CD4-positive, alpha-beta T cell treated with Interferon alpha-2 for 1 hour (primary cell): ENCODE measurements around the gene FNDC3B.

Experiments used
- DNase-seq, 2 donors: peaks; one replicate each; pipeline ENCODE4 v3.0.0-alpha.2; 2020 to 2022

FNDC3B gene

GRCh38 chr3:172120912-172121311 lies 81.5 kb downstream of the FNDC3B start:
- no peak for DNase-seq

- no peak for DNase-seq
These were observed 82.6 kb downstream of the FNDC3B start for GRCh38 chr3:172121981-172122380.

GRCh38 chr3:172124271-172124670 lies 84.9 kb downstream of the FNDC3B start:
- no peak for DNase-seq

- no peak for DNase-seq
These were observed 85.7 kb downstream of the FNDC3B start for GRCh38 chr3:172125053-172125452.

GRCh38 chr3:172125963-172126457 lies 86.6 kb downstream of the FNDC3B start:
- DNase-seq: no peak

GRCh38 chr3:172126741-172127140 lies 87.4 kb downstream of the FNDC3B start:
- no peak for DNase-seq

GRCh38 chr3:172127141-172127540 lies 87.8 kb downstream of the FNDC3B start:
- no peak for DNase-seq

GRCh38 chr3:172127929-172128580 lies 88.7 kb downstream of the FNDC3B start:
- no peak for DNase-seq

GRCh38 chr3:172128858-172129257 lies 89.5 kb downstream of the FNDC3B start:
- no peak for DNase-seq

- DNase-seq: no peak
These were observed 90.1 kb downstream of the FNDC3B start for GRCh38 chr3:172129498-172129849.

- DNase-seq: peak; percentile 75 to 87
These were observed 90.7 kb downstream of the FNDC3B start for GRCh38 chr3:172129850-172130716.

- DNase-seq: no peak
These were observed 91.3 kb downstream of the FNDC3B start for GRCh38 chr3:172130717-172131050.

GRCh38 chr3:172131746-172132145 lies 92.4 kb downstream of the FNDC3B start:
- DNase-seq: no peak

GRCh38 chr3:172132159-172132586 lies 92.8 kb downstream of the FNDC3B start:
- peak; percentile 39 to 76 for DNase-seq

- DNase-seq: no peak
These were observed 93.4 kb downstream of the FNDC3B start for GRCh38 chr3:172132721-172133311.

- DNase-seq: peak in 1 of 2 donors; percentile 26
These were observed 94.5 kb downstream of the FNDC3B start for GRCh38 chr3:172133838-172134237.

GRCh38 chr3:172134352-172134751 lies 95.0 kb downstream of the FNDC3B start:
- DNase-seq: peak in 1 of 2 donors; percentile 85

- no peak for DNase-seq
These were observed 95.8 kb downstream of the FNDC3B start for GRCh38 chr3:172135185-172135584.

- peak in 1 of 2 donors; percentile 12 for DNase-seq
These were observed 96.4 kb downstream of the FNDC3B start for GRCh38 chr3:172135820-172136219.

GRCh38 chr3:172136330-172136729 lies 97.0 kb downstream of the FNDC3B start:
- no peak for DNase-seq

GRCh38 chr3:172137287-172138192 lies 98.2 kb downstream of the FNDC3B start:
- DNase-seq: no peak

GRCh38 chr3:172138193-172138537 lies 98.8 kb downstream of the FNDC3B start:
- DNase-seq: peak in 1 of 2 donors; percentile 16
